Mononuclear cell (primary cell): ENCODE measurements around the gene CALU. TPM values are rescaled to one million over a fixed set of nuclear protein-coding genes. Genes with fewer than 3 reads are reported as not detected.

Source experiments
- H3K27me3 ChIP-seq: 2 replicates; pipeline ENCODE4 v1.6.0; 2011; ENCODE audit warnings: low read length, control low read depth; ENCODE audit not compliant: insufficient read depth
- H3K4me1 ChIP-seq: 2 replicates; pipeline ENCODE4 v1.5.1; 2011; ENCODE audit warnings: mild to moderate bottlenecking, low read length, control low read depth; ENCODE audit not compliant: insufficient read depth
- H3K4me3 ChIP-seq: 2 replicates; pipeline ENCODE4 v1.5.1; 2011; ENCODE audit warnings: mild to moderate bottlenecking, low read length, moderate library complexity
- H3K9me3 ChIP-seq: 2 replicates; pipeline ENCODE4 v1.5.1; 2011; ENCODE audit warnings: low read depth, mild to moderate bottlenecking, control low read depth, low read length
- total RNA-seq: library from RNA; depleted of rRNA; stranded (reverse); fragments of >200 nt; gene quantifications from one replicate; pipeline ENCODE4 v1.2.3, GENCODE V29; 2012

Gene CALU
- 39.9 TPM for total RNA-seq

DNA sequence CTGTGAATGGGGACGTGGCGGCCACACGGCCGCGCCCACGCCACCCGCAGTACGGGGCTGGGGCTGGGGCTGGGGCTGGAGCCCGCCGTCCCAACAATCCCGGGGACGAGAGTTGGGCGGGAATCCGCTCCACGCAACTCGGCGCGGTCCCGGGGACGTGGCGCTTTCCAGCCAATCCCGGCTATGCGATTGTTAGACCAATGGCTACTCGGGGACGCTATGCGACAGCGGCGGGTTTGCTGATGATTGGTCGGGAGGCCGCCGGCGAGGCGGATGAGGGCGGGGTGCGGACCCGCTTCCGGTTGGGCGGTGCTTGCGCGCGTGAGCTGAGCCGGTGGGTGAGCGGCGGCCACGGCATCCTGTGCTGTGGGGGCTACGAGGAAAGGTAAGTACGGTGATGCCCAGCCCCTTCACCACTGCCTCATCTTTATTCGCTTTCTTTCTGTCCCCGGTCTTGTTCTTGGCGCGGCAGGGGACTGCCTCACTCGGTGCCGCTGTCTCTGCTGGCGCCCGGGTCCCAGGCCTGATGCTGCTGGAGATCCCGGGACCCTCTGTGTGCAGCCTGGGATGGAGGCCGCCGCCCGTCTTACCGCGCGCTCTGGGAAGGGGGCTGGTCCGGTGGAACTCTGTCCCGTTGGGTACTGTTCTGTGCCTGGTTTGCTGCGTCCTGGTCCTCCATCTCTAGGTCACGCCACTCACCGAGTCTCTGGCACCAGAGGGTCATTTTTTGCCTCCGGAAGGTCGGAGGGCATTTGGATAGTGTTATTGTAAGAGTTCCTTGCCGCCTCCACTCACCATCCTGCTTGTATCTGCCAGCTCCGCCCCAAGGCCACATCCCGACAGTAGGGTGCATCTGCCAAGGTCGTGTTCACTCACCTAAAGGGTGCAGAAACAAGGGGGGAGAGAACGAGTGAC lies at the start of gene CALU:
TSS of gene CALU (plus strand) at position 312 of the 915 bp plus-strand sequence. CDS start 9,225 bp downstream, outside the sequence.
- H3K4me3 ChIP-seq = peak within 1 kb of the TSS; percentile 96
- H3K9me3 ChIP-seq = no peaks in the 10 kb centered on the region
- H3K4me1 ChIP-seq = peaks cover 40% of the 10 kb centered on the region
- no peaks in the 10 kb centered on the region for H3K27me3 ChIP-seq

DNA sequence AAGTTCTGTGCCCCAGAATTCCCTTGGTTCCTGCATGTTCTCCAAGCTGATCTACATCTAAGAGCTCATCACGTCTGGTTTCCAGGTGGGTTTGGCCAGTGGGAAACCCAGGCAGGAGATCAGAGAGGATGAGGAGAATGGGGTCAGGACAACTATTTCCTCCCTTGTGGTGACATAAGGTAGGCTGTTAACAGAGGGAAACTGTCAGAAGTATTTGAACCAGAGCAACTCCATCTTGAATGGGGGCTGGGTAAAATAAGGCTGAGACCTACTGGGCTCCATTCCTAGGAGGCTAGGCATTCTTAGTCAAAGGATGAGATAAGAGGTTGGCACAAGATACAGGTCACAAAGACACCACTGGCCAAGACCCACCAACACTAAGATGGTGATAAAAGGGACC lies 47.9 kb upstream of the CALU start:
- H3K4me3 ChIP-seq = no peak overlapping the region
- H3K27me3 ChIP-seq = peaks cover 5% of the 10 kb centered on the region
- H3K4me1 ChIP-seq = no peaks in the 10 kb centered on the region
- H3K9me3 ChIP-seq = no peaks in the 10 kb centered on the region

DNA sequence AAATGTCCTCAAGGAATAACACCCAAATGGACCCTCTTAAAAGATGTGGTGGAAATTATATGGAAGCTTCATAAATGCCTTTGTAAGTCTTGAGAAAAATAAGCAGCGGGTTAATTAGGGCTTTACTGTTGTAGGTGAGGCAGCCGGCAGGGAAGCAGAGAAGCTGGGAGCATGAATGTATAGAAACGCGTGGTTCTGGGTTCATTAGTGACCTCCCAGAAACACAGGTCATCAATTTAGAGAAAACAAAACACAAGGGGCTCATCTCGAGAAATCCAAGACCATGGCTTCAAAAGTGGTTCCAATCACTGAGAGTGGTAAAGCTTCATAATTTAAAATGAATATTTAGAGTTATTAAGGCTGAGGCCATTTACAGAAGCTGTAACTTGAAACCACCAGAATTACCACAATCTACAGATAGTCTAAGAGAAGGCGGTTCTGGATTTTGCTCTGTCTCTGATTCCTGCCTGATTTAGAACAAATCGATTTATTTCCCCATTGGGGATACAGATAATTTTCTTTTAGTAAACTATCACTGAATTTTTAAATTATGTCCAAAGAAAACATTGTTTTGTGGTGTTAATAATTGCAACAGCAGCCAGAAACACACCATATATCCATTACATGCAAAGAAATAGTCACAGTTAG lies 46.4 kb upstream of the CALU start:
- Histone ChIP-seq H3K9me3 (no peaks in the 10 kb centered on the region), H3K27me3 (peaks cover 20% of the 10 kb centered on the region), H3K4me3 (no peak overlapping the region), H3K4me1 (peaks cover 8% of the 10 kb centered on the region)

DNA sequence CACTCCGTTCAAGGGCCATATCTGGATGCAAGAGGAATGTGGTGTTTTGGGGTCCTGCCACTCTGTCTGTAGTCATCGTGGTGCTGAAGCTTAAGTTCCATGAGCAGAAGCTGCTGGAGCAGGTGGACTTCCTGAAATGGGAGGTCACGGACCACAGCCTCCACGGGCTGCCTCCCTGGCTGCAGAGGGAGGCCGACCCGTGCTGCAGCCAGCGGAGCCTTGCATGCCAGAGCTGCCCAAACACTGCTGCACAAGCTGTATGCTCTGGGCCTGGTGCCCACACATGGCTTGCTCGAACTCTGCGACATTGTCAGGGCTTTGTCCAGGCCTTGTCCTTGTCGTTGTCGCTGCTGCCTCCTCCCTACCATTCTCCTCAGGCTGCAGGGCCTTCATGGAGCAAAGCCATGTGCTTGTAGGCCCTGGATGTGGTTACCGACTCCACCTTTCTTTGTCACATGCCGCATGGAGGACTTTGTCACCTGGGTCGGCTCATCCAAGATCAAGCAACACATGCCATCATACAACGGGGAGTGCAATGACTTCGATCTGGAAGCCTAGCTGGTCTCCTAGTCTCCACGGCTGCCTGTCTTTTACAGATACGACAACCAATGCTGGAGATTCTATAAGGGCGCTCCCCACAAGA lies 45.7 kb upstream of the CALU start:
- peaks cover 28% of the 10 kb centered on the region for H3K27me3 ChIP-seq
- H3K4me3 ChIP-seq = no peak overlapping the region
- peaks cover 9% of the 10 kb centered on the region for H3K4me1 ChIP-seq
- H3K9me3 ChIP-seq = no peaks in the 10 kb centered on the region

DNA sequence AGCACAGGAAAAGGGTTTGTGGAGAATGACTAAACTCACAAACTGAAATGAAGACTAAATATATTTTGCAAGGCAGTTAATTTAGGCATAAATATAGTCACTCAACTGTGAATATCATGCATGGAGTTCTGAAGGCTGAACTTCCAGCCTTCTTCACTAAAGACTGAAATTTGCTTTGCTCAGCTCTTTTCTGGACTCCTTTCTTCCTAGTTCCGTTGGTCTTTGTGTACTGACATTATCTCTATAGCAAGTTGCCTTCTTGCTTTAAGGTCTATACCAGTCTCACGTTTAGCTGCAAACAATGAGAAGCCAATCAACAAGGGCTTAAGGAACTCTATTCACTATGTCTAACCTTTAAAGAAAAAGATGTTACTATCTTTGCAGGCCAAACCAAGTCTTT lies 44.4 kb upstream of the CALU start:
- H3K9me3 ChIP-seq = no peaks in the 10 kb centered on the region
- peaks cover 9% of the 10 kb centered on the region for H3K4me1 ChIP-seq
- no peak overlapping the region for H3K4me3 ChIP-seq
- peaks cover 40% of the 10 kb centered on the region for H3K27me3 ChIP-seq

DNA sequence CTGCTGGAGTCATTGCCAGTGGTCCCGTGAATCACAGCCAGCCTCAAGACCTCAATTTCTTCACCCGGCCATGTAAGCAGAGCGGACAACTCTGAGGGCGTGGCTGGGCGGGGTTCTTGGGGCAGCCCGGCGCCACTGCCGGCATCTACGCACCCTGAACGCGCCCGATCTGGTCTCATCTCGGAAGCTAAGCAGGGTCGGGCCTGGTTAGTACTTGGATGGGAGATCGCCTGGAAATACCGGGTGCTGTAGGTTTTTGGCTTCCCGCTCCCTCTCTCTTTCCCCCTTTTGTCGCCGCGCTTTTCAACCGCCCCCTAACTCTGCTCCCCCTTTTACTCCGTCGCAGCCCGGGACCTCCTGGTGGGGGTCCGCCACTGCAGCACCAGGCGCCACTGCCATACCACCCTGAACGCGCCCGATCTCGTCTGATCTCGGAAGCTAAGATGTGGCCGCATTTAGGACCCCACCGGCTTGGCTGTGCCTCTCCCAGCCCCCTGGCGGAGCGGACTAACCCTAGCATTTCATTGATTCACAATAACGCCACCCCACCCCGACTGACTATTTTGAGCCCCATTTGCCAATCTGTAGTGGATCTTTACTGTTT lies 41.8 kb upstream of the CALU start:
- Histone ChIP-seq H3K27me3 (peaks cover 56% of the 10 kb centered on the region), H3K4me1 (peaks cover 9% of the 10 kb centered on the region), H3K4me3 (no peak overlapping the region), H3K9me3 (no peaks in the 10 kb centered on the region)

DNA sequence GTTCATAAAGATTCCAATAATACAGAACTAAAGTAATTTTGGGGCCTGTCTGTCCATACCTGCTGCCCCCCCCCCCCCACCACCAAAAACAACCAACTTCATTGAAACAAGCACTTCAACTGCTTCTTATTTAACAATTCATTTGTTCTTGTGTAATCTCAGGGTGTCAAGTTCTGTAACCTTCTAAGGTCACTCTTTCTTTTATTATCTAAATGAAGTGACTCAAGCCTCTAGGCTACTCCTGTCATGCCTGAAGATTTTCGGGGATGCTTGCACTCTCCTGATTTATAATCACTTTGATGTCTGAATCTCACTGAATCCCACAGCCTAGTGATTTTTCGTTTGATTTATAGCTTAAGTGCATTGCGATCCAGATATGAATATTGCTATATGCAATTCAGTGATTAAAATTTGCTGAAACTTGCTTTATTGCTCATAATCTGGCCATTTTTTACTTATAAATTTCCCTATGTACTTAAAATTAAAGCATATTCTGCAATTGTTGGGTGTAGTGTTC lies 39.9 kb upstream of the CALU start:
- no peak overlapping the region for H3K4me3 ChIP-seq
- H3K4me1 ChIP-seq = peaks cover 9% of the 10 kb centered on the region
- H3K9me3 ChIP-seq = no peaks in the 10 kb centered on the region
- H3K27me3 ChIP-seq = peaks cover 56% of the 10 kb centered on the region

DNA sequence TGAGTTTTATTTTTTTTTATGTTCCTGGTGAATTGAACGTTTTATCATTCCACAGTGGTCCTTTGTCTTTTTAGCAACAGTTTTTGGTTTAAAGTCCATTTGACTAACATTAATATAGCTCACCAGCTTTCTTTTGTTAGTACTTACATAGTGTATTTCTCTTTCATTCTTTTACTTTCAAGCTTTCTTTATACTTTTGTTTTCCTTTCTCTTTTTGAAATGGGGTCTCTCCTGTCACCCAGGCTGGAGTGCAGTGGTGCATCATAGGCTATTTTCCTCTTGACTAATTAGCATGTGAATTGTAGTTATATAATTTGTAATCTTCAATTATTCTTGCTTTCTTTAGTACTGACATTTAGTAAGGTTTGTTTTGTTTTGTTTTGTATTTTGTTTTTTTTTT lies 39.3 kb upstream of the CALU start:
- H3K9me3 ChIP-seq = no peaks in the 10 kb centered on the region
- peaks cover 56% of the 10 kb centered on the region for H3K27me3 ChIP-seq
- H3K4me1 ChIP-seq = peaks cover 9% of the 10 kb centered on the region
- H3K4me3 ChIP-seq = no peak overlapping the region

DNA sequence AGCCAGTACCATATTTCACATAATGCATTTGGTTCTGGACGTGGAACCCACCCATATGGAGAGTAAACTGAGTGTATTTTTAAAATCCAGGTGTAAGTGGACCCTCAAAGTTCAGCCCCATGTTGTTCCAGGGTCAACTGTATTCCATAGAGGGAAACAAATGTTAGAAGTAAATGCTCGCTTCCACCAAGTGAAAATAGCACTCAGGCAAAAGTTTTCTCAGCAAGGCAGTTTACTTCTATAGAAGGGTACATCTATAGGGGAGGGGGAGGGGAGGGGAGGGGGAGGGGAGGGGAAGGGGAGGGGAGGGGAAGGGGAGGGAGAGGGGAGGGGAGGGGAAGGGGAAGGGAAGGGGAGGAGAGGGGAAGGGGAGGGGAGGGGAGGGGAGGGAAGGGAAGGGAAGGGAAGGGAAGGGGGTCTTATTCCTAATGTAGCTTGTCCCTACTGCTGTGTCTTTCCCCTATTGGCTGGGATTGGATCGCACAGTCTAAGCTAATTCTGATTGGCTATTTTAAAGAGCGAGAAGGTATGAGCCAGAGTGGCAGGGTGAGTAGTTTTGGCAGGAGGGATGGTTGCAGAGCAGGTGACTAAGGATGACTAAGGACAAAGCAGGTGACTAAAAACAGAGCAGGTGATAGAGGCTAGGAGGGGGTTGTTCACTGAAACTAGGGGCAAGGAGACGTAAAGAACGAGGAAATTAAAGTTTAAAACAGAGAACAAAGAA lies 37.9 kb upstream of the CALU start:
- H3K9me3 ChIP-seq = no peaks in the 10 kb centered on the region

DNA sequence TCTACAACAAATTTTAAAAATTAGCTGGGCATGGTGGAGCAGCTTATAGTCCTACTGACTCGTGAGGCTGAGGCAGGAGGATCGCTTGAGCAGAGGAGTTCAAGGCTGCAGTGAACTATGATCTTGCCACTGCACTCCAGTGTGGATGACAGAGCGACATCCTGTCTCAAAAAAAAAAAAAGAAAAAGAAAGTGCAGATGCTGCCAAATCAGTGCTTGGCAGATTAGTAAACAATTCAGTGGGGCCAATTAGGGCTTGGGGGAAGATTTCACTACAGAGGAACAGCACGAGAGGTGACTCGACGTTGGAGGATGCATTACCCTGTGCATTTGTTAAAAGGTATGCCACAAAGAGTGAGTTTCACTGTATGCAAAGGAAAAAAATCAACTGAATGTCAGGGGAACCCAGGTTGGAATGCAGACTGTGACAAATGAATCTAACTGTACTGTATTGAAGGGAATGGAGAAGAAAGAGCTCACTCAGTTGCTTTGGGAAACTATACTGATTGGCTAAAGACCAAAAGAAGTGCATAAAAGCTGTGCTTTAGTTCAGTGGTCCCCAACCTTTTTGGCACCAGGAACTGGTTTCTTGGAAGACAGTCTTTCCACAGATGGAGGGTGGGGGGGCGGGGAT lies 35.4 kb upstream of the CALU start:
- Histone ChIP-seq H3K4me1 (no peaks in the 10 kb centered on the region), H3K27me3 (peaks cover 26% of the 10 kb centered on the region), H3K9me3 (no peaks in the 10 kb centered on the region), H3K4me3 (no peak overlapping the region)

More for the DNA sequence above, 37.9 kb upstream of the CALU start:
- Histone ChIP-seq H3K4me1 (peaks cover 9% of the 10 kb centered on the region), H3K27me3 (peaks cover 51% of the 10 kb centered on the region), H3K4me3 (no peak overlapping the region)

DNA sequence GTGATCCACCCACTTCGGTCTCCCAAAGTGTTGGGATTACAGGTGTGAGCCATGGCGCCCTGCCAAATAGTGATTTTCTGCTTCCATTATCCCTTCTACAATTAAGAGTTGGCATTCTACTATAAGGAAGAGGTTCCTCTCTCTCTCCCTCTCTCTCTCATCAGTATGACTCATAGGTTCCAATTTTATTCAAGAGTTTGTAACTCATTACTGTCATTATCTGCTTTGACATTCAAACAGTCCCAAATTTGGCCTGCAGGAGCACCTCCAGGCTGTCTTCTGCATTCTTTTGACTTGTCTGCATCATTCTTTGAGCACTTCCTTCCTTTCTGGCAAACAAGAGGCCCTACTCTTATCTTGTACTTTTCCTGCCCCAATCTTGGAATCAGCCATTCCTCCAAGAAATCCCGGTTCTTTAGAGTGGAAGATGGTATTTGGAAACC lies 33.2 kb upstream of the CALU start:
- peaks cover 4% of the 10 kb centered on the region for H3K27me3 ChIP-seq
- H3K4me1 ChIP-seq = peaks cover 4% of the 10 kb centered on the region
- no peak overlapping the region for H3K4me3 ChIP-seq
- H3K9me3 ChIP-seq = no peaks in the 10 kb centered on the region

DNA sequence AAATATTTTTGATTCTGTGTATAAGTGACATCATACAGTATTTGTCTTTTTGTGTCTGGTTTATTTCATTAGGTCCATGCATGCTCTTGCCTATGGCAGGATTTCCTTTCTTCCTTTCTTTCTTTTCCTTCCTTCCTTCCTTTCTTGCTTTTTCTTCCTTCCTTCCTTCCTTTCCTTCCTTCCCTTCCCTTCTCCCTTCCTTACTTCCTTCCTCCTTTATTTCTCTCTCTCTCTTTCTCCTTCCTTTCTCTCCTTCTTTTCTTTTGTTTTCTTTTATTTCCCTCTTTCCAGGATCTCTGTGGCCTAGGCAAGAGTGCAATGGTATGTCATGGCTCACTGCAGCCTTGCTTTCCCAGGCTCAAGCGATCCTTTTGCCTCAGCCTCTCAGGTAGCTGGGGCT lies 31.4 kb upstream of the CALU start:
- Histone ChIP-seq H3K9me3 (no peaks in the 10 kb centered on the region), H3K4me3 (no peak overlapping the region), H3K27me3 (no peaks in the 10 kb centered on the region), H3K4me1 (peaks cover 4% of the 10 kb centered on the region)

DNA sequence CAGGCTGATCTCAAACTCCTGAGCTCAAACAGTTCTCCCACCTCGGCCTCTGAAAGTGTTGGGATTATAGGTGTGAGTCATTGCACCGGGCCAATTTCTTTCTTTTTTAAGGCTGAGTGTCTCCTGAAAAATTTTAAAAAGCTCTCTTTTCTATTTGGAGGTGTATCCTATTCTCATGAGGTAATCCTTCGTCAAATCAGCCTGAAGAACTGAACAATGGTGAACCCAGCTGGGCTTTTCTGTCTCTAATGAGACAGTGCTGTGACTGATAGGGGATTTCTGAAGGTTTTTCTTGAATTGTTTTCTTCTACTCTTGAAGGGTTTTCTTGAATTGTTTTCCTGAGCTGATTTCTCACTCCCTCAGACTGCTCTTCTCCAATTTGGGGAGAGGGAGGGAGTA lies 30.9 kb upstream of the CALU start:
- Histone ChIP-seq H3K27me3 (no peaks in the 10 kb centered on the region), H3K4me3 (no peak overlapping the region), H3K4me1 (peaks cover 4% of the 10 kb centered on the region), H3K9me3 (no peaks in the 10 kb centered on the region)

DNA sequence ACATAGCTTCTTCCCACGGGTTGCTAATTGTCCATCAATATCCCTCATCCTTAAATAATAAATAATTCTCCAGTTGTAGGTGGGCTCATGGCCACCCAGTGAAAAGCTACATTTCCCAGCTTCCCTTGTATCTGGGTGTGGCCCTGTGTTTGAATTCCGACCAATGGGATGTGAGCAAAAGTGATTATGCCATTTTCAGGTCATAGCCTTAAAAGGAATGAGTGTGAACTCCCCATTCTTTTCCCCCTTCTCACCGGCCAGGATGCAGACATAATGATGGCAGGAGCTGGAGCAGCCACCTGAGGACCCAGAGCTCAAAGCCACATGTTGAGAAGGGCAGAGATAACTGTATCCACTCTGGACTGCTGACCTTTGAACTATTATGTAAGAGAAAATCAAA lies 30.3 kb upstream of the CALU start:
- Histone ChIP-seq H3K4me1 (peaks cover 4% of the 10 kb centered on the region), H3K27me3 (no peaks in the 10 kb centered on the region), H3K9me3 (no peaks in the 10 kb centered on the region), H3K4me3 (no peak overlapping the region)
